Endothelial cell of umbilical vein (primary cell): ENCODE data around the gene TNNI3K.

Experiments used
- CTCF ChIP-seq, 2 donors: IDR thresholded peaks; 1 replicate in 1 of 2; 2 replicates in 1 of 2; pipeline ENCODE4 v1.5.1; 2011; ENCODE audit warnings: low read length in 2 of 2, mild to moderate bottlenecking in 2 of 2, moderate library complexity in 2 of 2, control low read depth in 1 of 2, inconsistent platforms in 1 of 2, low read depth in 1 of 2; ENCODE audit not compliant: insufficient read depth in 1 of 2; ENCODE audit errors: extremely low read depth in 1 of 2
- EZH2 ChIP-seq: IDR thresholded peaks from 2 replicates; pipeline ENCODE4 v1.6.1; 2012; ENCODE audit warnings: borderline replicate concordance, low read depth, mild to moderate bottlenecking, moderate library complexity, low read length, inconsistent platforms; ENCODE audit not compliant: severe bottlenecking
- POLR2A ChIP-seq: IDR thresholded peaks from 2 replicates; pipeline ENCODE4 v1.6.1; 2012; ENCODE audit warnings: low read depth, mild to moderate bottlenecking, control low read depth, low read length
- POLR2AphosphoS5 ChIP-seq: IDR thresholded peaks from 2 replicates; pipeline ENCODE4 v1.6.1; 2012; ENCODE audit warnings: low read depth, mild to moderate bottlenecking, control low read depth, low read length, moderate library complexity; ENCODE audit not compliant: insufficient read depth
- TF ChIP-seq, protein P1 (sequence below): IDR thresholded peaks from 2 replicates; pipeline ENCODE4 v1.6.1; 2011; ENCODE audit not compliant: insufficient read depth, insufficient read length

DNA sequence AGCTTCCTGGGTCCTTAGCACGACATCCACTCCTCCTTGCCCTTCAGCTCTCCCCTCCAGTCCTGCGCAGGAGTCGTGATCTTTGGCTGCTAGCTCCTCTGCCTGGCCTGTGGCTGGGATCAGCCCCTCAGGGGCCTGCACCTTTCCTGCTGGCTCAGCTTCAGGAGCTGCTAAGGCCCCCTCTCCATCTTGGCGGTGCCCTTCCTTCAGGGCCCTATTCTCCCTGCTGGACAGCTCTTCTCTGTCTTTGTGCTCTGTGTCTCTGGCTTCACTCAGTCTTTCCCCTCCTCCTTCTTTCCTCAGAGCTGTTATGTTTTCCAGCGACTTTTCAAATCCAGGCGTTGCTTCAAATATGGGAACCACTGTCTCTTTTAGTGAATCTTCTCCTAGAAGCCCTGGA is 336.7 kb downstream of the TNNI3K start:
- TF ChIP-seq CTCF (IDR thresholded peaks at IDR 0.05; ENCODE audit: extremely low read depth in 1 of 2, insufficient read depth in 1 of 2, low read depth in 1 of 2, low read length in 2 of 2) (no peak), POLR2A (no peak), EZH2 (no peak), POLR2AphosphoS5 (no peak)
- TF ChIP-seq, protein P1, sequence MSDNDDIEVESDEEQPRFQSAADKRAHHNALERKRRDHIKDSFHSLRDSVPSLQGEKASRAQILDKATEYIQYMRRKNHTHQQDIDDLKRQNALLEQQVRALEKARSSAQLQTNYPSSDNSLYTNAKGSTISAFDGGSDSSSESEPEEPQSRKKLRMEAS, result no peak
